ENCODE data around the gene GLS2. TPM values are rescaled to one million over a fixed set of nuclear protein-coding genes. Genes with fewer than 3 reads are reported as not detected.

The GLS2 gene
- total RNA-seq, 3 donors from 2014 or later = 0.16 to 5.1 (median 4.6) TPM

DNA sequence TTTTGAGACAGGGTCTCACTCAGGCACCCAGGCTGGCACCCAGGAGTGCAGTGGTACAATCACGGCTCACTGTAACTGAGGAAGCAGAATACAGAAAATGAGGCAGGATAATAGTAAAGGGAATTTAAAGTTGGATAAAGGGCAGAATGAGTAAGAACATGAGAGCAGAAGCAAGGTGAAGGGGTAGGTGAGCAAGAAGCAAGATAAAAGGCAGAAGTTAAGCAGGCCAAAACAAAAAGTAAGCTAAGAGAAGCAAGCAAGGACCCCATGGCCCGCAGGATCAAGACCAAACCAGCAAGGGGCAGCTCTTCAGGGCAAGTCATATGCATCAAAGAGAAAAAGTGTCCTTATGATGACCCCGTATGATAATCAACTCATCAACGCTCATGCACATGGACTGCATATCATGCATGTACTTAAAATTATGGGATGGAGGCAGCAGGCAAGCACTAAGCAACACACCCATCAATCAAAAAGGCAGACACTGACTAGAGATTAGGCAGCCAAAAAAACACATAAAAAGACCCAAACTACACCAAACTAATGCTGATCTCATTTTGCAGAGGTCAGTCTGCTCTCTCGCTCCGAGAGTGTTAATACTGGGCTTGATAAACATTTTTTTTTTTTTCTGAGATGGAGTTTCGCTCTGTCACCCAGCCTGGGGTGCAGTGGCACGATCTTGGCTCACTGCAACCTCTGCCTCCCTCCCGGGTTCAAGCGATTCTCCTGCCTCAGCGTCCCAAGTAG lies 50.4 kb downstream of the GLS2 start:
- H3K4me1 ChIP-seq = no peaks in the 10 kb centered on the region
- no peak overlapping the region for H3K27ac ChIP-seq
- H3K27me3 ChIP-seq = no peaks in the 10 kb centered on the region
- intact Hi-C loops (cut with DNase I; ENCODE audit: low total_unique reads) = no loop called here
- H3K9me3 ChIP-seq = no peaks in the 10 kb centered on the region
- no peak for DNase-seq (ENCODE audit: low spot score in 2 of 2)
- H3K4me3 ChIP-seq = no peak overlapping the region
- TF ChIP-seq POLR2A (IDR thresholded peaks at IDR 0.05) (no peak), POLR2AphosphoS5 (IDR thresholded peaks at IDR 0.05) (no peak)
- TF ChIP-seq, protein P1, sequence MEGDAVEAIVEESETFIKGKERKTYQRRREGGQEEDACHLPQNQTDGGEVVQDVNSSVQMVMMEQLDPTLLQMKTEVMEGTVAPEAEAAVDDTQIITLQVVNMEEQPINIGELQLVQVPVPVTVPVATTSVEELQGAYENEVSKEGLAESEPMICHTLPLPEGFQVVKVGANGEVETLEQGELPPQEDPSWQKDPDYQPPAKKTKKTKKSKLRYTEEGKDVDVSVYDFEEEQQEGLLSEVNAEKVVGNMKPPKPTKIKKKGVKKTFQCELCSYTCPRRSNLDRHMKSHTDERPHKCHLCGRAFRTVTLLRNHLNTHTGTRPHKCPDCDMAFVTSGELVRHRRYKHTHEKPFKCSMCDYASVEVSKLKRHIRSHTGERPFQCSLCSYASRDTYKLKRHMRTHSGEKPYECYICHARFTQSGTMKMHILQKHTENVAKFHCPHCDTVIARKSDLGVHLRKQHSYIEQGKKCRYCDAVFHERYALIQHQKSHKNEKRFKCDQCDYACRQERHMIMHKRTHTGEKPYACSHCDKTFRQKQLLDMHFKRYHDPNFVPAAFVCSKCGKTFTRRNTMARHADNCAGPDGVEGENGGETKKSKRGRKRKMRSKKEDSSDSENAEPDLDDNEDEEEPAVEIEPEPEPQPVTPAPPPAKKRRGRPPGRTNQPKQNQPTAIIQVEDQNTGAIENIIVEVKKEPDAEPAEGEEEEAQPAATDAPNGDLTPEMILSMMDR (IDR thresholded peaks at IDR 0.05) = no peak
- no peaks in the 10 kb centered on the region for H3K36me3 ChIP-seq

DNA sequence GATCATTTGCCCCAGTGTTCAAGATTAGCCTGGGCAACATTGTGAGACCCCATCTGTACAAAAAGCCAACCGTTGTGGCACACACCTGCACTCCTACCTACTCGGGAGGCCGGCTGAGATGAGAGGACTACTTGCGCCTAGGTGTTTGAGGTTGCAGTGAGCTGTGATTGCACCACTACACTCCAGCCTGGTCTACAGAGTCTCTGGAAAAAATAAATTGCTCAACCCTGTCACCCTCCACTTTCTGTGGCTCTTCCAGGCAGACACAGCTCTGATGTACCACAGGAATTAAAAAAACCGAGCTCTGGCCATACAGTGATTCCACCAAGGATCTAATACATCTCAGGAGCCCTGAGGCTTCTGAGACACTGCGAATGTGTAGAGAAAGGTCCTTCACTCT lies 53.1 kb downstream of the GLS2 start:
- no peaks in the 10 kb centered on the region for H3K9me3 ChIP-seq
- H3K4me1 ChIP-seq = no peaks in the 10 kb centered on the region
- no peak overlapping the region for H3K4me3 ChIP-seq
- H3K36me3 ChIP-seq = no peaks in the 10 kb centered on the region
- no peak overlapping the region for H3K27ac ChIP-seq
- TF ChIP-seq POLR2AphosphoS5 (IDR thresholded peaks at IDR 0.05) (no peak), POLR2A (IDR thresholded peaks at IDR 0.05) (no peak)
- TF ChIP-seq, protein P1 (IDR thresholded peaks at IDR 0.05) = no peak
- intact Hi-C loops (cut with DNase I; ENCODE audit: low total_unique reads) = no loop called here
- H3K27me3 ChIP-seq = no peaks in the 10 kb centered on the region
- DNase-seq (ENCODE audit: low spot score in 2 of 2) = no peak

DNA sequence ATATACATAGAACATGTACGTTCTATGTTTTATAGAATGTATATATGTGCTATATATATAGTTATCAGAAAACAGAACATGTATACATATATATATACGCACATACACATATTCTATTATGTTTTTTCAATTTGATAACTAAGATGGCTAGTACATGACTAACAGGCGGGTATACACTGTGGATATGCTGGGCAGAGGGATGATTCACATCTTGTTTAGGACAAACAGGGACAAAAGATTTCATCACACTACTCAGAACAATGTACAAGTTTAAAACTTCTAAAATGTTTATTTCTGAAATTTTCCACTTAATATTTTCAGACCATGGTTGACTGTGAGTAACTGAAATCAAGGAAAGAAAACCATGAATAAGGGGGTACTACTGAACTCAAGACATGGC lies 56.1 kb downstream of the GLS2 start:
- no peaks in the 10 kb centered on the region for H3K36me3 ChIP-seq
- no peak for DNase-seq (ENCODE audit: low spot score in 2 of 2)
- H3K4me1 ChIP-seq = no peaks in the 10 kb centered on the region
- no peaks in the 10 kb centered on the region for H3K27me3 ChIP-seq
- intact Hi-C loops (cut with DNase I; ENCODE audit: low total_unique reads) = no loop called here
- no peaks in the 10 kb centered on the region for H3K9me3 ChIP-seq
- TF ChIP-seq, protein P1 (IDR thresholded peaks at IDR 0.05) = no peak
- TF ChIP-seq POLR2AphosphoS5 (IDR thresholded peaks at IDR 0.05) (no peak), POLR2A (IDR thresholded peaks at IDR 0.05) (no peak)
- no peak overlapping the region for H3K27ac ChIP-seq
- no peak overlapping the region for H3K4me3 ChIP-seq

DNA sequence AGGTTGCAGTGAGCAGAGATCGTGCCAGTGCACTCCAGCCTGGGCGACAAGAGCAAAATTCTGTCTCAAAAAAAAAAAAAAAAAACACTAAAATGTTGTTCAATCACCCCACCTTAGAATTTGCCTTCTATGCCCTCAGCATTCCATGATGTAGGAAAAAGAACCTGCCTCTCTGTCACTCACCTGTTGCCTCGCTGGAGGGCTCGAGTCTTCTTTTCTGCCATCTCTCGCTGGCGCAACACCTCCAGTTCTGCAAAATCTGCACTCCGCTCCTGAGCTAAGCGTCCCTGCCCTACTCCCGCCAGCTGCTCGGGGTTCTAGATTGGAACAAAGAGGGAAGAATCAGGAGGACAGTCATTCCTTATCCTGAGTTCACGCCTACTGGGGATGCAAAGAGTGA lies 56.7 kb downstream of the GLS2 start:
- intact Hi-C loops (cut with DNase I; ENCODE audit: low total_unique reads) = no loop called here
- no peak for TF ChIP-seq POLR2AphosphoS5 (IDR thresholded peaks at IDR 0.05)
- TF ChIP-seq POLR2A (IDR thresholded peaks at IDR 0.05) = no peak
- TF ChIP-seq, protein P1 (IDR thresholded peaks at IDR 0.05) = no peak
- Histone ChIP-seq H3K4me3 (no peak overlapping the region), H3K36me3 (no peaks in the 10 kb centered on the region), H3K27me3 (no peaks in the 10 kb centered on the region), H3K27ac (no peak overlapping the region), H3K4me1 (no peaks in the 10 kb centered on the region), H3K9me3 (no peaks in the 10 kb centered on the region)
- no peak for DNase-seq (ENCODE audit: low spot score in 2 of 2)

DNA sequence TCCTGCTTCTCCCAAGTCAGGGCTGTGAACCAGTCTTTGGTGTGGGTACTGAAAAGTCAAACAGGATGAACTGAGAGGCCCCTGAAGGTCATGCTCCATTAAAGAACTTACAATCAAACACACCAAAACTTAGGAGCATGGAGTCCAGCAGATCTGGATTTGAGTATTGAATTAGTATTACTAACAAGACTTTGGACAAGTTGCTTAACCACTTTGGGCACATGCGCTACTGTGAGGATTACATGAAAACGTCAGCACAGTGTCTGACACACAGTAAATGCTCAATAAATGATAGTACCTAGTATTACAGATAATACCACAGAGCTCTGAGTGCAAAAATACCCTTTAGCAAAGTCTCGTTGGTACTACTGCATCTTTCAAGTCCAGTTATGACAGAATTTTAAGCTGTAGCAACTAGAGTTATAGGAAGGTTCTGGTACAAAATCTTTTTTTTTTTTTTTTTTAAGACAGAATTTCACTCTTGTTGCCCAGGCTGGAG lies 62.0 kb downstream of the GLS2 start:
- Histone ChIP-seq H3K9me3 (no peaks in the 10 kb centered on the region), H3K27me3 (no peaks in the 10 kb centered on the region), H3K36me3 (no peaks in the 10 kb centered on the region), H3K27ac (no peak overlapping the region), H3K4me1 (no peaks in the 10 kb centered on the region), H3K4me3 (no peak overlapping the region)
- intact Hi-C loops (cut with DNase I; ENCODE audit: low total_unique reads) = no loop called here
- no peak for DNase-seq (ENCODE audit: low spot score in 2 of 2)
- TF ChIP-seq, protein P1 (IDR thresholded peaks at IDR 0.05) = no peak
- TF ChIP-seq POLR2A (IDR thresholded peaks at IDR 0.05) (no peak), POLR2AphosphoS5 (IDR thresholded peaks at IDR 0.05) (no peak)
